Nephron progenitor cell (in vitro differentiated cells): ENCODE results near the gene NXPH3.

Experiments used
- DNase-seq: peaks from one replicate; pipeline ENCODE4 v3.0.0; 2021
- H3K27ac Mint-ChIP-seq: 2 replicates; pipeline ENCODE4 v1.8.0; 2021; ENCODE audit warnings: mild to moderate bottlenecking, moderate library complexity, mixed read lengths
- H3K27me3 Mint-ChIP-seq: 2 replicates; pipeline ENCODE4 v1.8.0; 2021; ENCODE audit warnings: mild to moderate bottlenecking, low read depth, mixed read lengths; ENCODE audit not compliant: poor library complexity
- H3K36me3 Mint-ChIP-seq: 2 replicates; pipeline ENCODE4 v1.8.0; 2021; ENCODE audit warnings: low read depth, mixed read lengths
- H3K4me1 Mint-ChIP-seq: 2 replicates; pipeline ENCODE4 v1.8.0; 2021; ENCODE audit warnings: mixed read lengths
- H3K4me3 Mint-ChIP-seq: 2 replicates; pipeline ENCODE4 v1.8.0; 2021; ENCODE audit warnings: mild to moderate bottlenecking, moderate library complexity, mixed read lengths
- H3K9me3 Mint-ChIP-seq: 2 replicates; pipeline ENCODE4 v1.8.0; 2021; ENCODE audit warnings: mild to moderate bottlenecking, moderate library complexity, mixed read lengths
- CTCF ChIP-seq: fragments of 200-600 bp; sonication (generic); IDR thresholded peaks from 2 replicates; pipeline ENCODE4 v1.5.0; 2021; ENCODE audit warnings: antibody characterized with exemption

Gene NXPH3

GRCh38 chr17:49573510-49574322 lies 2.0 kb upstream of the NXPH3 start:
- peak overlapping the region; percentile 14 for H3K4me3 Mint-ChIP-seq
- peaks cover 64% of the 10 kb centered on the region for H3K27me3 Mint-ChIP-seq
- DNase-seq: no peak
- H3K4me1 Mint-ChIP-seq: peaks cover 16% of the 10 kb centered on the region
- no peak overlapping the region for H3K27ac Mint-ChIP-seq
- H3K9me3 Mint-ChIP-seq: no peaks in the 10 kb centered on the region
- no peaks in the 10 kb centered on the region for H3K36me3 Mint-ChIP-seq
- TF ChIP-seq CTCF: no peak

GRCh38 chr17:49574323-49574781 lies 1.3 kb upstream of the NXPH3 start:
- peaks cover 18% of the 10 kb centered on the region for H3K4me1 Mint-ChIP-seq
- H3K36me3 Mint-ChIP-seq: no peaks in the 10 kb centered on the region
- no peak overlapping the region for H3K4me3 Mint-ChIP-seq
- H3K27ac Mint-ChIP-seq: no peak overlapping the region
- TF ChIP-seq CTCF: no peak
- H3K27me3 Mint-ChIP-seq: peaks cover 64% of the 10 kb centered on the region
- DNase-seq: no peak
- H3K9me3 Mint-ChIP-seq: no peaks in the 10 kb centered on the region

DNA sequence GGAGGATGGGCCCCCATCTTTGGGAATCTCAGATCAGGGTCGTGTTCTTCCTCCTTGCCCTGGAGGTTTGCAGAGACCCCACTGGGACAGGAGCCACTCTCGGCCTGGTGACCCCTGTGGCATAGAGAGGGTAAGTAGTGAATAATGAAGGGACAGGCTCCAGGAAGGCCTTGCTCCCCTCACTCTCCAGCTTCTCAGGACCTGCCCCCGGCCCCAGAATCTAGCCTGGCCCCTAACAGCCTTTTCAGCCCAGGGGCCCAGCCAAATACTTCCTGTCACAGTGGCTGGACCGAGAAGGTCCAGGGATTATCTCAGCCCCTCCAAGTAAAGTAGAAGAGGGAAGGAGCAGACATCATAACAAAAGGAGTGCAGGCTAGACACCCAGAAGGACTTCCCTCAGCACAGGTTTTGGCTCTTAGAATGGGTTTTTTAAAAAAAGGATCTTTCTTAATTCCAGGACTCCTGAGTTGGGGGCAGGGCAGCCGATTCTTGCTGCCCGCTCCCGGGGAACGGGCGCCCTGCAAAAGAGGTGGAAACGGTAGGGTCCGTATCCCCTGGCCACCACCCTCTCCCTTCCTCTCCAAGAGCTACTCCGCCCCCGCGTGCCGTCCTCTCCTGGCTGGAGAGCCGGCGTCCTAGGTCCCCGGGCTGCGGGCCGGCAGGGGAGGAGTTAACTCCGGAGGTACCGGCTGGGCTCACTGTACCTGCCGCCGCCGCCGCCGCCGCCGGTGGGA lies 559 bp upstream of the NXPH3 start:
- H3K4me1 Mint-ChIP-seq: peaks cover 21% of the 10 kb centered on the region
- no peak overlapping the region for H3K27ac Mint-ChIP-seq
- H3K36me3 Mint-ChIP-seq: no peaks in the 10 kb centered on the region
- H3K4me3 Mint-ChIP-seq: peak overlapping the region; percentile 68
- H3K9me3 Mint-ChIP-seq: no peaks in the 10 kb centered on the region
- TF ChIP-seq CTCF: no peak
- DNase-seq: no peak
- H3K27me3 Mint-ChIP-seq: peaks cover 59% of the 10 kb centered on the region

GRCh38 chr17:49576088-49576916 lies 631 bp downstream of the NXPH3 start:
- TF ChIP-seq CTCF: no peak
- H3K27ac Mint-ChIP-seq: no peak overlapping the region
- no peaks in the 10 kb centered on the region for H3K9me3 Mint-ChIP-seq
- no peaks in the 10 kb centered on the region for H3K36me3 Mint-ChIP-seq
- peak overlapping the region; percentile 87 for H3K4me3 Mint-ChIP-seq
- peak; percentile 62 for DNase-seq
- H3K4me1 Mint-ChIP-seq: peaks cover 21% of the 10 kb centered on the region
- H3K27me3 Mint-ChIP-seq: peaks cover 47% of the 10 kb centered on the region

DNA sequence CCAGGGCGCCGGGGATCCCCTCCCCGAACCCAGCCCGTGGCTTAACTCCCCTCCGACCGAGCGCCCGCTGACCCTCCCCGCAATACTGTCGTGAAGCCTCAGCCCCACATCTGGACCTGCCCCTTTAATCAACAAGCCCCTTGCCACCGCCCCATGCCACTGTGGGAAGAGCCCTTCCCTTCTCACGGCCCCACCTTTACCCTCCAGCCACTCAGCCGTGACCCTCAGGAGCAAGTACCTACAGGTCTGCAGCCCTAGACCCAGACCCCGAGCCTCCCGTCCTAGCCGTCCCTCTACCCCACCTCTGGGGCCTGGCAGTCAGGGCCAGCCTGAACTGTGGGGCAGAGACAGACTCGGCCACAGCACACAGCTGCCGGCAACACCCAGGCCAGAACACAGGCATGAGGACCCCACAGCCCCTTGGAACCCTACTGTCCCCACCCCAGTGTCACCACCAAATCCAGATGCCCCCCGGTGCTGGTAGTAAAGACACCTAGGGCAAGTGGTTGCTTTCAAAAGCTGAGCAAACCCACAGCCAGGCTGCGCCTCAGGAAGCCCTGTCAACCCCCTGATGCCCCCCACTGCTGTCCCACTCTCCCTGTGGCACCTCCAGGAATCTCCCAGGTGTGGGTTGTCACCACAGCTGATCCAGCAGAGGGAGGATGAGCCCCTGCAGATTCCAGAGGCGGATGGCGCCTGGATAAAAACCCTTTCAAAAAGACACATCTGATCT lies 1.4 kb downstream of the NXPH3 start:
- TF ChIP-seq CTCF: no peak
- Mint-ChIP-seq H3K4me3 (peak overlapping the region; percentile 87), H3K27ac (no peak overlapping the region), H3K27me3 (peaks cover 40% of the 10 kb centered on the region), H3K36me3 (no peaks in the 10 kb centered on the region), H3K4me1 (peaks cover 26% of the 10 kb centered on the region), H3K9me3 (no peaks in the 10 kb centered on the region)
- DNase-seq: no peak
